Activated CD4-positive, alpha-beta T cell treated with anti-CD3 and anti-CD28 coated beads for 4 hours (primary cell): ENCODE measurements around the gene CLN3.
"Not testable (repeated sequence)": the region's sequence is repeated elsewhere in the genome, so short reads cannot be mapped to it uniquely, and the experiment has no call there.

Experiments
- DNase-seq, 2 donors: peaks; one replicate each; pipeline ENCODE4 v3.0.0-alpha.2; 2020

Gene CLN3

DNA sequence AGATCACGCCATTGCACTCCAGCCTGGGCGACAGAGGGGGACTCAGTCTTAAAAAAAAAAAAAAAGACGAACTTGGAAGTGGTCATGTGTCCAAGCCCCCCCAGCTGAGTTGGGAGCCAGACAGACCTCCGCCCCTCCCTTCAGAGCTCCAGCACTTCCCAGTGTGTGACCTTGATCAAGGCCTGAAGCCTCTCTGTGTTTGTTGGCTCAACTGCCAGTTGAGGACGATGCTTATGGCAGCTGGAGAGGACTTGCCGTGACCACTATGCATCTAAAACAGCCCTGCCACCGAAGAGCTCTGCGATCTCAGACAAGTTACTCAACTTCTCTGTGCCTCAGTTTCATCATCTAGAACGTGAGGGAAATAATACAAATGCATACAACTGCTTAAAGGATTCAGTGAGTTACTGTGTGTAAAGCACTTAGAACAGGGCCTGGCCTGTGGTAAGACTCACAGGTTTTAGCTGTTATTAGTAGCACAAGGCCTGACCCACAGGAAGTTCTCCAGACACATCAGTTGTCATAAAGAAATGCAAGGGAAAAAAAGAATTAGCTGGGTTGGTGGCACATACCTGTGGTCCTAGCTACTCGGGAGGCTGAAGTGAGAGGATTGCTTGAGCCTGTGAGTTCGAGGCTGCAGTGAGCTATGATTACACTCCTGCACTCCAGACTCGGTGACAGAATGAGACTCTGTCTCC lies 21.8 kb upstream of the CLN3 start:
- no peak for DNase-seq

DNA sequence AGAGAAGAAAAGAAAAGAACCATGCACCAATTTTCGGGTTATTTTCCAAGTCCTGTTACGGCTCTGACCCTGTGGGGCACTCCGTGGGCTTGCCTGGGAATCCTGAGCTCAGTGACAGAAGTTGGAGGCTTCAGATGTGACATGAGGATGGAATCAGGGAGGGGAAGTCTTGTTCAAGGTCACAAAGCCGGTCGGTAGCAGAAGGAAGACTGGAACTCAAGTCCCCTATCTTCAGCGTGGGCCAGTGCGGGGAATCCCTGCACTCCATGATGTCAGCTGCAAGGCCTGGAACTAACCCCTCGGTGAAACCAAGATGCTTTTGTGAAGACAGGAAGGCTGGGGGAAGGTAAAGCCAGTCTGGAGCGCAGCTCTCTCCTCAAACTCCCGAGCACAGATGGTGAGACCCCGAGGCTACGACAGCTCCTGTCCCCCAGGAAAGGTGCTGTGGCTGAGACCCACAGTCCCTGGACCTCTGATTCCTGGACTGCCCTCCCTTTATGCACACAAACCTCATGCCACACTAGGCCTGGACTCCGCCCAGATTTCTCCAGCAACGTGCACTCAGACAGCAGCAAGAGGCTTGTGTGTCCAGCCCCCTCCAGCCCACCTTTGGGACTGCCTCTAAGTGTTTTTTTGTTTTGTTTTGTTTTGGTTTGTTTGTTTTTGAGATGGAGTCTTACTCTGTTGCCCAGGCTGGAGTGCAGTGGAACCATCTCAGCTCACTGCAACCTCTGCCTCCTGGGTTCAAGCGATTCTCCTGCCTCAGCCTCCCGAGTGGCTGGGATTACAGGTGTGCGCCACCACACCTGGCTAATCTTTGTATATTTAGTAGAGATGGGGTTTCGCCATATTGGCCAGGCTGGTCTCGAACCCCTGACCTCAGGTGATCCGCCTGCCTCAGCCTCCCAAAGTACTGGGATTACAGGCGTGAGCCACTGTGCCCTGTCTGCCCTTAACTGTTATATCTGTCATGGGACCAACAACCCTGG lies 20.2 kb upstream of the CLN3 start:
- no peak for DNase-seq

- no peak for DNase-seq
Measured at GRCh38 chr16:28511031-28511430, 19.2 kb upstream of the CLN3 start.

- DNase-seq = no peak
Measured at GRCh38 chr16:28505489-28506137, 13.7 kb upstream of the CLN3 start.

DNA sequence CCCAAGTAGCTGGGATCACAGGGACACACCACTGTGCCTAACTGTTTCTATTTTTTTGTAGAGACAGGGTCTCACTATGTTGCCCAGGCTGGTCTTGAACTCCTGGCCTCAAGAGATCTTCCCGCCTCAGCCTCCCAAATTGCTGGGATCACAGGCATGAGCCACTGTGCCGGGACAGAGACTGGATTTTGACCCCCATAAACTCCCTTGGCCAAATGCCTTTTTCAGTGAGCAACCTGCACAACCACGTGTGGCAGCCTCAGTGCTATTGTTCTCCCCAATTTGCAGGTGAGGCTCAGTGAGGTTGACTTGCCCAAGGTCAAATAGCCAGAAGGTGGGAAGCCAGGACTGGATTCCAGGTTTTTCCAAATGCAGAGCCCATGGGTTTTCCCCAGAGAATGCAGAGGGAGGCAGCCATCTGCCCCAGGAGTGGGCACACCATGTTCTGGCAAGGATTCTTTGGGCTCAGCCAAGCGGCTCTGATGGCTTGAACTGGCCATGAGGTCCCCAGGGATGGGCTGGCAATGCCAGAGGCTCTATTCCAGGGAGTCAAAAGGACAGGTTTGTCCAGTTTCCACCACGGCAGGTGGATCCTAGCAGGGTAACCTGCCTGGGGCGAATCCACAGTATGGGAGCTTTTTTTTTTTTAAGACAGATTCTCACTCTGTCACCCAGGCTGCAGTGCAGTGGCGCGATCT lies 13.0 kb upstream of the CLN3 start:
- no peak for DNase-seq

GRCh38 chr16:28503470-28504259 lies 11.8 kb upstream of the CLN3 start:
- no peak for DNase-seq

GRCh38 chr16:28502290-28502689 lies 10.4 kb upstream of the CLN3 start:
- DNase-seq = no peak

DNA sequence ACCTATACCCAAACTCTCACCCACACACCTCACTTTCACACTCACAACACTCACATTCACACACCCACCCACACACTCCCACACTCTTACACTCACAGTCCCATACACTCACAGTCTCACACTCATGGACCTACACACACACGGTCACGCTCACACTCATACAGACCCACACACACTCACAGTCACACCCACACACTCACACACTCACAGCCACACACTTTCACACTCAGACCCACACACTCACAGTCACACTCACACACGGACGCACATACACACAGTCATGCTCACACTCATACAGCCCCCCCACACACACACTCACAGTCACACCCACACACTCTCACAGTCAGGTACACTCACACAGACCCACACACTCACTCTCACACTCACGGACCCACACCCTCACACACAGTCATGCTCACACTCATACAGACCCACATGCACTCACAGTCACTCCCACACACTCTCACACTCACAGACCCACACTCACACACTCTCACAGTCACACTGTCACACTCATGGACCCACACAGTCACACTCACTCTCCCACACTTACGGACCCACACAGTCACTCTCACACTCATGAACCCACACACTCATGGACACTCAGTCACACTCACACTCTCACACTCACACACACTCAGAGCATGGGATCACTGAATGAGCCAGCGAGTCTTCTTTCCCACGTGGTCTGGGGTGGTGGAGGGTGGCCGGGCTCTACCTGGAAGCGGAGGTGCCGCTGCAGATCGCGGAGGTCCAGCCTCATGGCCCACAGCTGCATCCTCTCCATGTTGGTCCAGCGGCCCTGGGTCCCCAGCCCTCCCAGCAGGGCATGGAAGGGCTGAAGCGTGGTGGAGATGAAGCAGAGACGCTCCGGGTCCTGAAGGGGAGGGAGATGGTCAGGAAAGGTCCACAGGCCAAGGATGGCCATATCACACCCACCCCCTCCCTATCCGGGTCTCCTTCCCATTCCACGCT lies 9.7 kb upstream of the CLN3 start:
- no peak for DNase-seq

DNA sequence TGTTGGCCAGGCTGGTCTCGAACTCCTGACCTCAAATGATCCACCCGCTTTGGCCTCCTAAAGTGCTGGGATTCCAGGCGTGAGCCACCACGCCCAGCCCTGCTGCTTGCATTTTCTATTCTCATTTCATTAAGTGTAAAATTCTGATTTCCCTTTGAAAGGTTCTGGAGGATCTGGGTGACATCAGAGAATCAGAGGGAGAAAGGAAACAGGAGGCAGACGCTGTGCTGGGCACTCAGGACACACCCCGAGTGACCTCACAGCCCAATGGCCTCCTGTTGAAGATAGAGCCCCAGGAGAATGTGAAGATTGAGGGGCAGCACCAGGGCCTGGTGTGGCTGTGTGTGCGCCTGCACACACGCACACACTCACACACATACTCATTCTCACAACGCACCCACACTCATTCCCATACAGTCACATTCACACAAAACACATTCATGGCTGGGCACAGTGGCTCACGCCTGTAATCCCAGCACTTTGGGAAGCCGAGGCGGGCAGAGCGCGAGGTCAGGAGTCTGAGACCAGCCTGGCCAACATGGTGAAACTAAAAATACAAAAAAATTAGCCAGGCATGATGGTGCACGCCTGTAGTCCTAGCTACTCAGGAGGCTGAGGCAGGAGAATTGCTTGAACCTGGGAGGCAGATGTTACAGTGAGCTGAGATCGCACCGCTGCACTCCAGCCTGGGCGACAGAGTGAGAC lies 8.8 kb upstream of the CLN3 start:
- not testable (repeated sequence) for DNase-seq

GRCh38 chr16:28499854-28500253 lies 8.0 kb upstream of the CLN3 start:
- no peak for DNase-seq

GRCh38 chr16:28498666-28499381 lies 7.0 kb upstream of the CLN3 start:
- no peak for DNase-seq

- no peak for DNase-seq
Measured at GRCh38 chr16:28497861-28498599, 6.2 kb upstream of the CLN3 start.

DNA sequence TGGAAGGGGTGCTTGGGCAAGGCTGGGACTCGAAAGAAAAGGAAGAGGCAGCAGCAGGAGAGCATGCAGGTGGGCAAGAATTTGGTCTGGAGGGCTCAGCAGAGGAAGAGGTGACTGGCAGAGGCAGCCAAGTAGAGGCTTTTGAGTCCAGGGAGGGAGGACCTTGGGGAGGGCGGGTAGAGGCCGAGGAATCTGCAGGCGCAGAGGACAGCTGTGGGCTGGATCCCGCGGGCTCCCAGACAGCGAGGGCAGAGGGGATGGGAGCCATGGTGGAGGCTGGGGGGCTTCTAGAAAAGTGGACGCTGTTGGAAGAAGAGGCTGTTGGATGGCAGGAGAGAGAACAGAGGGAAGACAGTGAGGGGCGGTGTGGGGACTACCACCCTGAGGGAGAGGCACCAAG lies 5.5 kb upstream of the CLN3 start:
- no peak for DNase-seq

GRCh38 chr16:28496844-28497243 lies 5.0 kb upstream of the CLN3 start:
- no peak for DNase-seq

- no peak for DNase-seq
Measured at GRCh38 chr16:28495795-28496749, 4.2 kb upstream of the CLN3 start.

DNA sequence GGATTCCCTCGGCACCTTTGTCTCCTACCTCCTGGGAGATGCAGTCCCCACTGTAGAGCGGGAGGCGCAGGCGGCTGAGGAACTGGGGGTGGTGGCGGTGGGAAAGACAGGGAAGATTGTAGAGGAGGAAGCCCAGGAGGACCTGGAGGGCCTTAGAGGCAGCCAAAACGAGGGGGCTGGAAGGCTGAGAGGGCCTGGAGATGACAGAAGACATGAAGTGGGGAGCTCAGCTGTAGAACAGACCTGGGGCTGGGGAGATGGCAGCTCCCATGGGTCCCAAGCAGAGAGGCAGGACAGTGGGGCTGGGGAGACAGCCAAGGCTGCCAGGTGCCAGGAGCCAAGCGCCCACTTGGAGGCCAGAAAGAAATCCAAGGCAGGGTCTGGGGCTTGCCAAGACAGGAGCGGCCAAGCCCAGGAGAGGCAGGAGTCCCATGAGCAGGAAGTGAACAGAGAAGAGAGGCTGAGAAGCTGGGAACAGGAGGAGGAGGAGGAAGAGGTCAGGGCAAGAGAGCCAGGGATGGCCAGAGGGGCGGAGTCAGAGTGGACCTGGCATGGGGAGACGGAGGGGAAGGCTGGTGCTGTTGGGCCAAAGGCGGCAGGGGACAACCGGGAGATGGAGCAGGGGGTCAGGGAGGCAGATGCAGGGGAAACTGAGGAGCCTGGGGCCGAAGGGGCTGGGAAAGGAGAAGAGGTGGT lies 3.4 kb upstream of the CLN3 start:
- no peak for DNase-seq
